GM10847 (cell line): Measurements from ENCODE around the gene SPATA9.

Source experiments
- POLR2A ChIP-seq: IDR thresholded peaks from 2 replicates; pipeline ENCODE4 v1.6.1; 2011; ENCODE audit not compliant: insufficient read length; ENCODE audit errors: extremely low read depth

Gene SPATA9

DNA sequence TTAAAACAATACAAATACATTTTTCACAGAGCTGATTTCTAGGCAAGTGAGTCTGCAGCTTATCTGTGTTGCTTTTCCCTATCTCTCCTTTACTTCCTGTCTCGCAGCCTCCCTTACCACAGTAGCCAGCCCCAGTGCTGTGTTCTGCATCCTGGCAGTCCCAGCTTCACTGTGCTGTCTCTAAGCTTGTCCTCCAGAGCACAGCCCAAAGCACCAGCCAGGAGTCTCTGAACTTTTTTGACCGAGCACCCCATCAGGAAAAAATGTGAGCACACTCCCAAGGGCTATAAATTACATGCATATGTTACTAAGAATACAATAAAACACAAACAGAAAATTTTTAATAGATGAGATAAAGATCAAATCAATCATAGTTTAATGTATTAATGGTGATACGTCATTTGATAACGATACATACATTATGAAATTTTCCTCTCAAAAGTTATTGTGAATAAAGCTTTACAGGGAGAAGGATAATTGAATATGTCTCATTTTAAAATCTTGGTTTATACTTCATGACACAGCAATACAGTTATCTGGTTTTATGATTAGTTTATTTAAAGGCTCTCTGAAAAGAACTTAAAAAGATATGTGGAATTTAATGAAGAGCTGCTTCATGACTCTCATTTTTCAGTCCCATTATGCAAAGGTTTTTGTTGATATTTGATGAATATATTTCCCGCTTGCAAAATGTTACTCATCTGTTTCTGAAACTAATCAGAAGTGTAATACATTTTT is 41.0 kb upstream of the SPATA9 start:
- no peak for TF ChIP-seq POLR2A

DNA sequence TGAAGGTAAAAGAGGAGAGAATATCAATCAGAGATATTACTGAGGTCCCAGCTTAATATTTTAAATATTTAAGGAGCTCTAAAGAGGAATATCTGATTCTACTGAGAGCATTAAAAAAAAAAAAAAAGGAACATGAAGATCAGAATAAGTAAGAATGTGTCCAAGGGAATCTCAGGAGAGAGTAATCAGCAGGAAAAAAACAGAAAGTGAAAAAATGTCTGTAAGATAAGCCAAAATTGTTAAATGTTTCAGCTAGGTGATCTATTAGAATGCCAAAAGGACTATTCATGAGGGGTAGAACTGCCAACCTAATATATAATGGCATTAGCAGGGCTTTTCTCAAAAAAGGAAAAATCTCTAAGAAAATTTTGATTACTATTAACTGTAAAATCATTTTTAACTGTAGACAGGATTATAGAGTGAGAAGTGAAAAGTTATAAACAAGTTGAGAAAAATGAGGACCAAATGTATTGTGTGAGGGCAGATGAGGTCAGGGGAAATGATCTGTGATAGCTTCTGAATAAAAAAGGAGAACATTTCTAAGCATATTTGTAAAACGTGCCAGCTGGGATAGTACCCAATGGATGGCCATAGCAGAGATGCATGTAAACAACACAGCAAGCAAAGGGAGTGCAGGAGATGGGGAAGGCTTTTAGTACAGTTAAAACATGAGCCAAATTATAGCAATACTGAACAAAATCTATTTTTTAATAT is 38.9 kb upstream of the SPATA9 start:
- TF ChIP-seq POLR2A: no peak

DNA sequence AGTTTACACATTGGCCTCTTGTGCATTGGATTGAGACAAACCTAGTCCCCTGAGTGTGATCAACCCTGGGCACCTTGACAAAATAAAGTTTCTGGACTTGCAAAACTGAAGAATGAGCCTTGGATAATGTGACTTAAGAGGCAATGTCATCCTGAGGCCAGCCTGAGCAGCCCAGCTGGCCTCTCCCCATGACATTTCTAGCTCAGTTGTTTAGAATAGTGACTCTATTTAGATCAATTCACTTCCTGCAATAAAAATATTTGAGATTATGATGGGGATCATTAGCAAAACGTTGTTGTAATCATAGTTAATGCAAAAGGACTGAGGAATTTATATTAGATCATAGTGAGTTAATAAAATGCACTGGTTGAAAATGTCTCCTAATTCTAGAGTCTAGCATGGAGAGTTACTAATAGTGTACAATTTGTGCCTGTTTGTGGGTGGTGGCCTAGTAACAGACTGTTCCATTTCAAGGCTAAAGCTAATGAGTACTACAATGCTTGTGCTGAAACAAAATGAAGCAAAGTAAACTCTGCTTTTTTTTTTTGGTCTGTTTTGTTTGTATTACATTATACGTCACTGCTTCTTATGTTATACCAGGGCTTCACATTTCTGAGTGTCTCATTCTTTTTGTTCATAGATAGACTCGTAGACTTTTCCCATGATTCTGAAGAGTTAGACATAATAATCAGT is 37.4 kb upstream of the SPATA9 start:
- TF ChIP-seq POLR2A: no peak

DNA sequence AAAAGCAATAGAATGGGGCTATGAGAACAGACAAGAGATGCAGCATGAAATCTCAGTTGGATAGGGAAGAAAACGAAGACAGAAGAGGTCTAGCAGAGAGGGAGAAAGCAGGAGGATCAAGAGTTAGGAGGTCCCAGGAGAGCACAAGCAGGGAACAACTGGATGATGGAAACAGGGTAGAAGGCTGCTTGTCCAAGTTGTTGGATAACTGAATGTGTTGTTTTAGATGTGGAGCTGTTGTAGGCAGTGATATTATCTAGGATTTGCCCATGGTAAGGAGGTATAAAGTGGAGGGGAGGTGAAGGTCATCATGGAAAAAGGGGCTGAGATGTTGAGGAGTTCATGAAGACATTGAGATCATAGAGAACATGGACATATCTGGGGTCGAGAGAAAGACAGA is 35.9 kb upstream of the SPATA9 start:
- TF ChIP-seq POLR2A: no peak

DNA sequence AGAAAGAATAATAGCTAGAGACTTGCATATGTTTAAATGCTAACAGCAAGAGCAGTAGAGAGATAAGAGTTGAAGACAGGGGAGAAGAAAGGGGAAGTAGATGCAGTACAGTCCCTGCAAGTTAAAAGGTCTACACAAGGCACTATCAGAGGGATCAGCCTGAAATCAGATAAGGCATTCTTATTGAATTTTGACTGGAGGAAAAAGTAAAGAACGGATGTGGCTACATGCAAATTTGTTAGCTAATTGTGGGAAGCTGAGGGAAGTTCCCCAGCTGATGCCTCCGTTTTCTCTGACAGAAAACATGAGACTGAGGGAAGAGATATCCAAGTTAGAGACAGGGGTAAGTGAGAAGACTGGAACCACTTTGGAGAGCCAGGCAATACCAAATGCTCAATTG is 35.4 kb upstream of the SPATA9 start:
- no peak for TF ChIP-seq POLR2A

GRCh38 chr5:95717439-95717838 is 34.6 kb upstream of the SPATA9 start:
- TF ChIP-seq POLR2A: no peak

DNA sequence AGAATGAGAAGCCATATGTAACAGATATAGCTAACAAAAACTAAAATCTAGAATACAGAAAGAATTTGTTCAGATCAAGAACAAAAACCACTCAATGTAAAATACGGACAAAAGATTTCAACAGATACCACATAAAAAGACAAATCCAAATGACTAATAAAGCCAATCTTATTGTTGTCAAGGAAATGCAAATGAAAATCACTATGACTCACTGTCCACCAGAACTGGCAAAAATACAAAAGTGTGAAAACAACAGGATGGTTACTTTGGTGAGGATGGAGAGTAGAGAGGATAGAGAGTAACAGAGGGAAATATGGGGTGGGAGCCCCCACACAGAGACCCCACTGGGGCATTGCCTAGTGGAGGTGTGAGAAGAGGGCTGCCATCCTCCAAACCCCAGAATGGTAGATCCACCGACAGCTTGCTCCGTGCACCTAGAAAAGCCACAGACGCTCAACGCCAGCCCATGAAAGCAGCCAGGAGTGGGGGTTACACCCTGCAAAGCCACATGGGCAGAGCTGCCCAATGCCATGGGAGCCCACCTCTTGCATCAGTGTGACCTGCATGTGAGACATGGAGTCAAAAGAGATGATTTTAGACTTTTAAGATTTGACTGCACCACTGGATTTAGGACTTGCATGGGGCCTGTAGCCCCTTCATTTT is 33.1 kb upstream of the SPATA9 start:
- no peak for TF ChIP-seq POLR2A

- TF ChIP-seq POLR2A: no peak
Observed at GRCh38 chr5:95713960-95714710, 31.3 kb upstream of the SPATA9 start.

GRCh38 chr5:95712347-95712958 is 29.7 kb upstream of the SPATA9 start:
- no peak for TF ChIP-seq POLR2A

- TF ChIP-seq POLR2A: no peak
Observed at GRCh38 chr5:95711501-95712346, 28.9 kb upstream of the SPATA9 start.

DNA sequence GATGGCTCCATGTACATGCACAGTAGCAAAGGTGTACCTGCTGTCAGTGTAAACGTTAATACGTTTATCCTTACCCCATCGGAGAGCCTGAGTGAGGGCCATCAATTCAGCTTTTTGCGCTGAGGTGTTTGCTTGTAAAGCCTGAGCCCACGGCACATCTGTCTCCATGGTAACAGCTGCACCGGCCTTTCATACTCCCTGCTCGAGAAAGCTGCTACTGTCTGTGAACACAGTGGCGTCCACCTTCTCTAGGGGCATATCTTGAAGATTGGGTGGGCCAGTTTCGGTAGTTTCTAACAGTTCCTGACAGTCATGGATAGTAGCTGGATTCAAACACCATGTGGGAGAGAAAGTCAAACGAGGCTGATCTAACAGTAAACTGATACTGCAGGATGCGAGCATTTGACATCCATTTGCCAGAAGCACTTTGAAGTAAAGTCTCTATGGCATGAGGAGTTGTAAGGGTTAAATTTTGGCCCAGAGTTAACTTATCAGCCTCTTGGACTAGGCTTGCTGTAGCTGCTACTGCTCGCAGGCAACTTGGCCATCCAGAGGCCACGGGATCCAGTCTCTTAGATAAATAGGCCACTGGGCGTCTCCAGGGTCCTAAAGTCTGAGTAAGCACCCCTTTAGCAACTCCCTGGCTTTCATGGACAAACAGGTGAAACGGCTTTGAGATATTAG is 27.3 kb upstream of the SPATA9 start:
- no peak for TF ChIP-seq POLR2A

GRCh38 chr5:95708876-95709275 is 26.1 kb upstream of the SPATA9 start:
- no peak for TF ChIP-seq POLR2A

GRCh38 chr5:95707055-95707454 is 24.3 kb upstream of the SPATA9 start:
- no peak for TF ChIP-seq POLR2A
